ENCODE data around the gene PPFIA3. TPM values are rescaled to one million over a fixed set of nuclear protein-coding genes. Genes with fewer than 3 reads are reported as not detected.
A peak's percentile ranks its signal among the peaks of the same experiment; 100 is the strongest.
"Not testable (repeated sequence)": the region's sequence is repeated elsewhere in the genome, so short reads cannot be mapped to it uniquely, and the experiment has no call there.

Gene PPFIA3
- total RNA-seq, 1 donor from 2014 or later = 4.3 TPM

GRCh38 chr19:49117677-49118564 lies 1.4 kb upstream of the PPFIA3 start:
- peak overlapping the region; percentile 99 for H3K27ac ChIP-seq
- intact Hi-C loops (cut with DNase I) = no loop called here
- no peaks in the 10 kb centered on the region for H3K36me3 ChIP-seq
- DNase-seq (no peak), ATAC-seq (no peak)
- H3K4me1 ChIP-seq = peaks cover 43% of the 10 kb centered on the region
- peaks cover 9% of the 10 kb centered on the region for H3K27me3 ChIP-seq (ENCODE audit: low read depth)
- no peaks in the 10 kb centered on the region for H3K9me3 ChIP-seq
- TF ChIP-seq CTCF (IDR thresholded peaks at IDR 0.05) = no peak
- peak overlapping the region; percentile 80 for H3K4me3 ChIP-seq

GRCh38 chr19:49118565-49119410 lies 556 bp upstream of the PPFIA3 start, which contains the start of gene C19orf73:
C19orf73 (minus strand) TSS chr19:49119143; CDS start chr19:49119022, 121 bp downstream.
- Histone ChIP-seq H3K27ac (peak within 1 kb of the TSS; percentile 99), H3K36me3 (no peaks in the 10 kb centered on the region), H3K9me3 (no peaks in the 10 kb centered on the region), H3K27me3 (ENCODE audit: low read depth) (peaks cover 9% of the 10 kb centered on the region), H3K4me3 (peak within 1 kb of the TSS; percentile 80), H3K4me1 (peaks cover 38% of the 10 kb centered on the region)
- no peak for TF ChIP-seq CTCF (IDR thresholded peaks at IDR 0.05)
- ATAC-seq (peak; percentile 94 to 96), DNase-seq (peak; percentile 95)
- intact Hi-C loops (cut with DNase I) = no loop called here

- Histone ChIP-seq H3K27me3 (ENCODE audit: low read depth) (peaks cover 9% of the 10 kb centered on the region), H3K4me3 (peak overlapping the region; percentile 80), H3K36me3 (no peaks in the 10 kb centered on the region), H3K9me3 (no peaks in the 10 kb centered on the region), H3K4me1 (peaks cover 29% of the 10 kb centered on the region), H3K27ac (no peak overlapping the region)
- intact Hi-C loops (cut with DNase I) = no loop called here
- DNase-seq = no peak
- no peak for TF ChIP-seq CTCF (IDR thresholded peaks at IDR 0.05)
- ATAC-seq = no peak
Measured at GRCh38 chr19:49120325-49120683, 960 bp downstream of the PPFIA3 start.

- no peak for TF ChIP-seq CTCF (IDR thresholded peaks at IDR 0.05)
- Histone ChIP-seq H3K36me3 (no peaks in the 10 kb centered on the region), H3K4me3 (no peak overlapping the region), H3K27ac (no peak overlapping the region), H3K27me3 (ENCODE audit: low read depth) (peaks cover 9% of the 10 kb centered on the region), H3K4me1 (peaks cover 27% of the 10 kb centered on the region), H3K9me3 (no peaks in the 10 kb centered on the region)
- intact Hi-C loops (cut with DNase I) = no loop called here
- no peak for DNase-seq
- no peak for ATAC-seq
Measured at GRCh38 chr19:49120868-49121267, 1.5 kb downstream of the PPFIA3 start.

GRCh38 chr19:49121841-49122240 lies 2.5 kb downstream of the PPFIA3 start:
- DNase-seq; H3K9me3 ChIP-seq; H3K27ac ChIP-seq; ATAC-seq; H3K36me3 ChIP-seq; H3K4me3 ChIP-seq; H3K27me3 ChIP-seq (ENCODE audit: low read depth); intact Hi-C loops (cut with DNase I): not testable (repeated sequence)
- peaks cover 27% of the 10 kb centered on the region for H3K4me1 ChIP-seq

- ATAC-seq; intact Hi-C loops (cut with DNase I): not testable (repeated sequence)
Measured at GRCh38 chr19:49123285-49123684, 3.9 kb downstream of the PPFIA3 start.

More at GRCh38 chr19:49123285-49123684, 3.9 kb downstream of the PPFIA3 start:
- DNase-seq; H3K36me3 ChIP-seq; H3K27ac ChIP-seq; H3K4me3 ChIP-seq; H3K27me3 ChIP-seq (ENCODE audit: low read depth); H3K9me3 ChIP-seq: not testable (repeated sequence)
- H3K4me1 ChIP-seq = peaks cover 23% of the 10 kb centered on the region
